Measurements from ENCODE around the gene BBOF1. TPM values are rescaled to one million over a fixed set of nuclear protein-coding genes. Genes with fewer than 3 reads are reported as not detected.
A peak's percentile ranks its signal among the peaks of the same experiment; 100 is the strongest.
"Not testable (repeated sequence)": the region's sequence is repeated elsewhere in the genome, so short reads cannot be mapped to it uniquely, and the experiment has no call there.

The BBOF1 gene
- total RNA-seq, 6 experiments from 2014 or later = 0.81 to 3.3 (median 1.3) TPM

DNA sequence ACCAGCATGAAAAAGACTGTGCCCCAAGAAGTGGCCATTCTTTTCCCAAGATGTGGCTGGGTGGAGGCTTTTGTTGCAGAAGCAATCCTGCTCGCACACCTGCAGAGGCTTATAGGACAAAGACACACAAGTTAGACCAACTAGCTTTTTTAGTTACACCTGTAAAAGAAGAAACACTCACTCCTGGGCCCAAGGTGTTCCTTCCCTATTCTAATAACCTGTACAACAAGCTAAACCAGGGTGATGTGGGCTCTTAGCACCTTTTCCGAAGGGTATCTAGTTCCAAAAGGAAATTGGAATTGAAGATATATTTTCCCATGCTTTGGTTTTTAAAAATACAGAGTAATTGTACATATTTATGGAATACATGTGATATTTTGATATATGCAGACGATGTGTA, 31.1 kb upstream of the BBOF1 start:
- Histone ChIP-seq H3K36me3 (peaks cover 0 to 59% (median 26%) of the 10 kb centered on the region in 4 donors), H3K27me3 (no peaks in the 10 kb centered on the region), H3K27ac (peak overlapping the region in 1 of 3 donors; percentile 32), H3K9me3 (no peaks in the 10 kb centered on the region), H3K4me3 (no peak overlapping the region), H3K4me1 (peaks cover 0 to 52% (median 21%) of the 10 kb centered on the region in 4 donors)
- intact Hi-C loops (cut with DNase I) = no loop called here
- 70% methylated on average over 3 of the region's 3 CpGs for WGBS (ENCODE audit: insufficient coverage, low coverage, low lambda C conversion rate, missing lambda C conversion rate)
- DNase-seq (no peak), ATAC-seq (no peak)
- TF ChIP-seq, protein P1, sequence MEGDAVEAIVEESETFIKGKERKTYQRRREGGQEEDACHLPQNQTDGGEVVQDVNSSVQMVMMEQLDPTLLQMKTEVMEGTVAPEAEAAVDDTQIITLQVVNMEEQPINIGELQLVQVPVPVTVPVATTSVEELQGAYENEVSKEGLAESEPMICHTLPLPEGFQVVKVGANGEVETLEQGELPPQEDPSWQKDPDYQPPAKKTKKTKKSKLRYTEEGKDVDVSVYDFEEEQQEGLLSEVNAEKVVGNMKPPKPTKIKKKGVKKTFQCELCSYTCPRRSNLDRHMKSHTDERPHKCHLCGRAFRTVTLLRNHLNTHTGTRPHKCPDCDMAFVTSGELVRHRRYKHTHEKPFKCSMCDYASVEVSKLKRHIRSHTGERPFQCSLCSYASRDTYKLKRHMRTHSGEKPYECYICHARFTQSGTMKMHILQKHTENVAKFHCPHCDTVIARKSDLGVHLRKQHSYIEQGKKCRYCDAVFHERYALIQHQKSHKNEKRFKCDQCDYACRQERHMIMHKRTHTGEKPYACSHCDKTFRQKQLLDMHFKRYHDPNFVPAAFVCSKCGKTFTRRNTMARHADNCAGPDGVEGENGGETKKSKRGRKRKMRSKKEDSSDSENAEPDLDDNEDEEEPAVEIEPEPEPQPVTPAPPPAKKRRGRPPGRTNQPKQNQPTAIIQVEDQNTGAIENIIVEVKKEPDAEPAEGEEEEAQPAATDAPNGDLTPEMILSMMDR (IDR thresholded peaks at IDR 0.05) = no peak
- no peak for TF ChIP-seq POLR2A (IDR thresholded peaks at IDR 0.05)

DNA sequence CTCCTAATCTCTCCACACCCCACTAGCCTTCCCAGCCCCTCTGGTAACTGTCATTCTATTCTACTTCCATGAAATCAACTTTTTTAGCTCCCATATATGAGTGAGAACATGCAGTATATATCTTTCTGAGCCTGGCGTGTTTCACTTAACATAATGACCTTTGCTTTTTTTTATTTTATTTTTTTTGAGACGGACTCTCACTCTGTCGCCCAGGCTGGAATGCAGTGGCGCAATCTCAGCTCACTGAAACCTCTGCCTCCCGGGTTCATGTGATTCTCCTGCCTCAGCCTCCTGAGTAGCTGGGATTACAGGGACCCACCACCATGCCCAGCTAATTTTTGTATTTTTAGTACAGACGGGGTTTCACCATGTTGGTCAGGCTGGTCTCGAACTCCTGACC, 30.5 kb upstream of the BBOF1 start:
- peaks cover 0 to 55% (median 25%) of the 10 kb centered on the region in 4 donors for H3K36me3 ChIP-seq
- intact Hi-C loops (cut with DNase I); H3K27me3 ChIP-seq; DNase-seq; H3K9me3 ChIP-seq; H3K4me3 ChIP-seq: not testable (repeated sequence)
- H3K4me1 ChIP-seq = peaks cover 0 to 58% (median 24%) of the 10 kb centered on the region in 4 donors
- H3K27ac ChIP-seq = peak overlapping the region in 1 of 3 donors; percentile 32
- peak; percentile 38 to 63 (median 56) for ATAC-seq
- WGBS (ENCODE audit: insufficient coverage, low coverage, low lambda C conversion rate, missing lambda C conversion rate) = 28% methylated on average over 6 of the region's 7 CpGs

GRCh38 chr14:73991092-73991491, 28.1 kb upstream of the BBOF1 start:
- peaks cover 0 to 60% (median 27%) of the 10 kb centered on the region in 4 donors for H3K4me1 ChIP-seq
- H3K27me3 ChIP-seq = no peaks in the 10 kb centered on the region
- intact Hi-C loops (cut with DNase I) = no loop called here
- no peak for TF ChIP-seq POLR2A (IDR thresholded peaks at IDR 0.05)
- TF ChIP-seq, protein P1 (IDR thresholded peaks at IDR 0.05) = no peak
- H3K9me3 ChIP-seq = no peaks in the 10 kb centered on the region
- H3K4me3 ChIP-seq = no peak overlapping the region
- peaks cover 0 to 30% (median 15%) of the 10 kb centered on the region in 4 donors for H3K36me3 ChIP-seq
- peak overlapping the region in 1 of 3 donors; percentile 93 for H3K27ac ChIP-seq
- WGBS (ENCODE audit: insufficient coverage, low coverage, low lambda C conversion rate, missing lambda C conversion rate) = 43% methylated on average over 4 of the region's 4 CpGs
- no peak for DNase-seq
- ATAC-seq = no peak

GRCh38 chr14:73994926-73995325, 24.2 kb upstream of the BBOF1 start:
- H3K36me3 ChIP-seq; H3K9me3 ChIP-seq; intact Hi-C loops (cut with DNase I); ATAC-seq; H3K27me3 ChIP-seq: not testable (repeated sequence)
- Histone ChIP-seq H3K4me1 (peaks cover 0 to 68% (median 26%) of the 10 kb centered on the region in 4 donors), H3K27ac (peak overlapping the region; percentile 24 to 95 (median 93)), H3K4me3 (peak overlapping the region; percentile 28 to 71 (median 59))
- peak in 1 of 3 donors; percentile 29 for DNase-seq
- 37% methylated on average over 6 of the region's 7 CpGs for WGBS (ENCODE audit: insufficient coverage, low coverage, low lambda C conversion rate, missing lambda C conversion rate)

- DNase-seq = peak in 2 of 3 donors; percentile 70 to 79
- intact Hi-C loops (cut with DNase I) = no loop called here
- 32% methylated on average over 8 of the region's 8 CpGs for WGBS (ENCODE audit: insufficient coverage, low coverage, low lambda C conversion rate, missing lambda C conversion rate)
Measured at GRCh38 chr14:73995977-73996378, 23.2 kb upstream of the BBOF1 start.

More at GRCh38 chr14:73995977-73996378, 23.2 kb upstream of the BBOF1 start:
- Histone ChIP-seq H3K9me3 (no peaks in the 10 kb centered on the region), H3K4me3 (peak overlapping the region; percentile 28 to 71 (median 59)), H3K4me1 (peaks cover 0 to 62% (median 26%) of the 10 kb centered on the region in 4 donors), H3K27me3 (no peaks in the 10 kb centered on the region), H3K36me3 (peaks cover 0 to 4% (median 0%) of the 10 kb centered on the region in 4 donors), H3K27ac (peak overlapping the region; percentile 24 to 95 (median 93))
- TF ChIP-seq, protein P1 (IDR thresholded peaks at IDR 0.05) = no peak
- TF ChIP-seq POLR2A (IDR thresholded peaks at IDR 0.05) = peak; percentile 30
- ATAC-seq = peak; percentile 37 to 70 (median 64)

Data from right lobe of liver (tissue), 6 donors.